NCI-H345 treated with DMSO at 0.1 percent for 48 hours (cell line): Measurements from ENCODE around the gene C9orf40.

Source experiments
- DNase-seq: peaks from one replicate; lab custom pipeline; 2025; ENCODE audit not compliant: unreplicated experiment; lab: John Stamatoyannopoulos, UW

C9orf40 gene

GRCh38 chr9:74952201-74953151 is at the start of gene C9orf40:
Gene C9orf40 (minus strand): TSS chr9:74952912. CDS start chr9:74952611, 301 bp downstream.
- DNase-seq, result peak; percentile 70

GRCh38 chr9:75001719-75002421 is 49.2 kb upstream of the C9orf40 start:
- DNase-seq, result peak; percentile 70

GRCh38 chr9:75000835-75001234 is 48.1 kb upstream of the C9orf40 start:
- DNase-seq, result no peak

GRCh38 chr9:74985041-74985440 is 32.3 kb upstream of the C9orf40 start:
- DNase-seq, result no peak

GRCh38 chr9:74983709-74984108 is 31.0 kb upstream of the C9orf40 start:
- DNase-seq, result no peak

GRCh38 chr9:74979844-74980243 is 27.1 kb upstream of the C9orf40 start:
- no peak for DNase-seq

DNA sequence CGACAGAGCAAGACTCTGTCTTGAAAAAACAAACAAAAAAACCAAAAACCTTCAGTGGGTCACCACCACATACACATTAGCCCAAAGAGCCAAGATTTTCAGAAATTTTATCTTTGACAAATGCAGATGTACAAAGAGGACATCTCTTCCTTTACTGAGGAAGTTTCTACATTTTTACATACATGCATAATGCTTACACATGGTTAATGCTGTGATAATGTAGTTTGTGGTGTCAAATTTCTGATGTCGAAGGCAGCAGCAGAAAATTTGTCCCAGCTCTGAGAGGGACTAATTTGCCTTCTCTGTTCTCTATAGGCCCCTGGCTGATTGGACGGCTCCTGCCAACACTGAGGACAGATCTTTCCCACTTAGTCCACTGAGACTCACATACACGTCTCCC is 24.6 kb upstream of the C9orf40 start:
- no peak for DNase-seq

DNA sequence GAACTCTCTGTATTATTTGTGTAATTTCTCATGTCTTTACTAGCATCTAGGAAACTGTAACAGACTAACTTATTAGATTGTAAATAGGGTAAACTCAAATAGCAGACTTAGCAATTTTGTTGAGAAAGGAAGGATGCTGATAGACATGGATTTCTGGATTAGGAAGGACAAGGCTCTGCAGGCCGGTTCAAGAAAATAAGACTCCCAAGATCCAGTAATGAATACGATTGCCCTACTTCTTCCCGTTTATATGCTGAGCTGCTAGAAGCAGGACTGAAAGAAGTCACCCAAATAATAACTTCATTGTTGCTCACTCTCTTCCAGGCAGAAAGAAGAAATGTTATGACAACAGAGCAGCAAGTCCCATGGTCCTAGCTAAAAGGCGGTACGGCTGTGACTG is 22.8 kb upstream of the C9orf40 start:
- DNase-seq, result no peak

- DNase-seq, result no peak
Observed at GRCh38 chr9:74974558-74974957, 21.8 kb upstream of the C9orf40 start.

GRCh38 chr9:74973714-74974113 is 21.0 kb upstream of the C9orf40 start:
- no peak for DNase-seq

DNA sequence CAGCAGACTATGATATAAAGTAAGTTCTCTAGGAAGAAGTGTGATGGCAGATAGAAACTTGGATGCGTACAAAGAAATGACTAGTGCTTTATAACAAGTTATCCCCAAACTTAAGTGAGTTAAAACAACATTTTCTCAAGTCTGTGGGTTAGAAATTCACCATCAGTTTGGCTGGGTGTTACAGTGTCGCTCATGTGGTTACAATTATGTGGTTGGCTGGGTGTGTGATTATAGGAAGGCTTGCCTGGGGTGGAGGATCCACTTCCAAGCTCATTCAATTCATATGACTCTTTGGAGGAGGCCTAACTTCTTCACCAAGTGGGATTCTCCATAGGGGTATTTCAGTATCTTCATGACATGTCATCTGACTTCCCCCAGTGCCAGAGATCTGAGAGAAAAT is 10.3 kb upstream of the C9orf40 start:
- DNase-seq, result no peak

DNA sequence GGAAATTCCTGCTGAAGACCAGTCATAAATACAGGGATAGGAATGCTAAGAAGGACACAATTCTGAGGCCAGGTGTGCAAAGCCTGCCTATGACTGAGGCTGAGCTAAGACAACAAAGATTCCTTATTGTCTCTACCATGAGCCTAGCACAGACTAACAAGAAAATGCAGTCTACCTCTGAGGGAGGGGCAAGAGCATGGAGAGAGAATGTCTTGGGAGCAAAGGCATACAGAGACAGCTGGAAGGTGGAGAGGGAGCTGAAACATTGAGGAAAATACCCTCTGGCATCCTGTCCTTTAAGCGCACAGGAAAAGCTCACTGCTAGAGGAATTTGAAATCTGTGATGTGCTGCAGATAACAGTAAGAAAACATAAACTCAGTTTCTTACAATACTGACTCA is 8.8 kb upstream of the C9orf40 start:
- DNase-seq, result no peak

DNA sequence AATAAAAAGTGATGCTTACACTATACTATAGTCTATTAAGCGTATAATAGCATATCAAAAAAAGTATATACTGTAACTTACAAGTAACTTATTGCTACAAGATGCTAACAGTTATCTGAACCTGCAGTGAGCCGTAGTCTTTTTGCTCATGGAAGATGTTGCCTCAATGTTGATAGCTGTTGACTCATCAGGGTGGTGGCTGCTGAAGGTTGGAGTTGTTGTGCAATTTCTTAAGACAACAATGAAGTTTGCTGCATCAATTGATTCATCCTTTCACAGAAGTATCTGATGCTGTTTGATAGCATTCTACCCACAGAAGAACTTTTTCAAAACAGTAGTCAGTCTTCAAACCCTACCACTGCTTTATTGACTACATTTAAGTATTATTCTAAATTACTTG is 7.8 kb upstream of the C9orf40 start:
- no peak for DNase-seq

GRCh38 chr9:74958587-74958986 is 5.9 kb upstream of the C9orf40 start:
- no peak for DNase-seq

- DNase-seq, result no peak
Observed at GRCh38 chr9:74953235-74953751, 581 bp upstream of the C9orf40 start.

DNA sequence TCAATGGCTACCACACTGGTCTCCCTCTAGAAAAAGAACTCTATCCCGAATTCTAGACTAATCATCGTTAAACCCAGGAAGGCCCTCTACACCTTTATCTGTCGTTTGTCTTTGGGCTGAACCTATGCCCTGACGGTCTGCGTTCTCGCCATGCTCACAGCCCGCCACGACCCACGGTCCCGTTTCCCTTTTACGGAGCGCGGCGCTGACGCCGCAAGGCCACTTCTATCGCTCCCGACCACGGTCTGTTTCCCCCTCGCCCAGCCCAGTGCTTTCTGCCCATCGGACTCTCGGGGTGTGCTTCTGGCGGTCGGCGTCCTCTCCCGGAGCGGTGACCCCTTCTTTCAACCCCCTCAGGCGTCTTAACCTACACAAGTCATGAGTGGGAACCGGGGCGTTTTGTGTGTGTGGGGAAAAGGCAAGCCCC is 974 bp downstream of the C9orf40 start:
- DNase-seq, result peak; percentile 28

DNA sequence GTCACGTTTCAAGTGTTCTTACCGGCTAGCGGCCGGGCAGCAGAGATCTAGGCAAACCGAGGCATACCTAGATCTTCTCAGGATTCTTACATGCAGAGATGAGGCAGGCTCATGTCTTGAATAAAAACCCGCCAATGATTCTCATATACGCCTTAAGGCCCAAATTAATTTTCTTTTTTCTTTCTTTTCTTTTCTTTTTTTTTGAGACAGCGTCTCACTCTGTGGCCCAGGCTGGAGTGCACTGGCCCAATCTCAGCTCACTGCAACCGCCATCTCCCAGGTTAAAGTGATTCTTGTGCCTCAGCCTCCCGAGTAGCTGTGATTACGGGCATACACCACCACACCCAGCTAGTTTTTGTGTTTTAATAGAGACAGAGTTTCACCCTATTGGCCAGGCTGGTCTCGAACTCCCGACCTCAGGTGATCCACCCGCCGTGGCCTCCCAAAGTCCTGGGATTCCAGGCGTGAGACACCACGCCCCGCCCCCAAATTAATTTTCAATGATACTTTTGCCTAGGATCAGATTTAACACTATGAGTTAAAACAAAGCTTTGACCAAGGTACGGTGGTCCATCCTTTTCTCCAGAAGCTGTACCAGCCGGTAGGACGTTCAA is 1.5 kb downstream of the C9orf40 start:
- DNase-seq, result no peak

GRCh38 chr9:74949859-74950855 is 2.6 kb downstream of the C9orf40 start:
- no peak for DNase-seq

DNA sequence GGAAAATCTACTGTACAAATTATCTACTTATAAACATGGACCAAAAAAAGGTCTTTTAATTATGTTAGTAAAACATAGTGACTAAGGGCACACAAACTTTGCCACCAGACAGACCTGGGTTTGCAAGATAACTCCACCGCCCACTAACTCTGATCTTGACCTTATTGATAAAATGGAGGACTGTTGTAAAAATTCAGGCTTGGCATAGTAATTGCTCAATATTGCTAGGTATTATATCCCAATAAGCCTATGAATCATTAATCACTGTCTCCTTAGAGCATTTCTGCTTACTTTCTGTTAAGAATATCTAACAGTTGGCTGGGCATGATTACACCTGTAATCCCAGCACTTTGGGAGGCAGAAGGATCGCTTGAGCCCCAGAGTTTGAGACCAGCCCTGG is 3.8 kb downstream of the C9orf40 start:
- no peak for DNase-seq

- no peak for DNase-seq
Observed at GRCh38 chr9:74946686-74947085, 6.0 kb downstream of the C9orf40 start.
